Cardiac muscle cell (in vitro differentiated cells and primary cell): Measurements from ENCODE around the gene DMRT1. TPM values are rescaled to one million over a fixed set of nuclear protein-coding genes. Genes with fewer than 3 reads are reported as not detected.

Source experiments
- DNase-seq, 2 donors: peaks; one replicate each; pipeline versions ENCODE4 v3.0.0 to v3.0.0-alpha.2; 2010 to 2017; ENCODE audit warnings: low read depth in 1 of 2, low spot score in 1 of 2
- H3K27ac ChIP-seq: fragments of 200-600 bp; sonication (generic); 2 replicates; pipeline ENCODE4 v1.5.1; 2016
- H3K27me3 ChIP-seq: fragments of 200-600 bp; sonication (generic); 2 replicates; pipeline ENCODE4 v1.6.0; 2016; ENCODE audit warnings: control low read depth
- H3K36me3 ChIP-seq: fragments of 200-600 bp; sonication (generic); 2 replicates; pipeline ENCODE4 v1.5.1; 2016; ENCODE audit warnings: control low read depth
- H3K4me1 ChIP-seq: fragments of 200-600 bp; sonication (generic); 2 replicates; pipeline ENCODE4 v1.8.1; 2017; ENCODE audit warnings: low read depth, mild to moderate bottlenecking, mixed run types
- H3K4me3 ChIP-seq: fragments of 200-600 bp; sonication (generic); 2 replicates; pipeline ENCODE4 v1.5.1; 2016; ENCODE audit warnings: mild to moderate bottlenecking
- H3K9me3 ChIP-seq: fragments of 200-600 bp; sonication (generic); 2 replicates; pipeline ENCODE4 v1.5.1; 2017; ENCODE audit warnings: low read depth, mild to moderate bottlenecking, control low read depth
- CTCF ChIP-seq: IDR thresholded peaks from 2 replicates; pipeline ENCODE4 v1.5.1; 2012; ENCODE audit warnings: low read depth, mild to moderate bottlenecking, low read length
- polyA plus RNA-seq: library from polyadenylated mRNA; unstranded; fragments of >200 nt; fragmentation: Nextera tagmentation; extraction: Ambion mirVana; gene quantifications from 2 replicates; pipeline ENCODE4 v1.2.1, GENCODE V29; 2016
- total RNA-seq: library from RNA; depleted of rRNA; stranded (reverse); fragments of >200 nt; gene quantifications from 2 replicates; pipeline ENCODE4 v1.2.3, GENCODE V29; 2016

Gene DMRT1
- total and polyA plus RNA-seq, 2 experiments from 2014 or later = not detected

- Histone ChIP-seq H3K36me3 (no peaks in the 10 kb centered on the region), H3K4me3 (no peak overlapping the region), H3K27me3 (peaks cover 100% of the 10 kb centered on the region), H3K27ac (no peak overlapping the region), H3K4me1 (no peaks in the 10 kb centered on the region), H3K9me3 (no peaks in the 10 kb centered on the region)
- no peak for TF ChIP-seq CTCF
- DNase-seq = peak in 1 of 2 donors; percentile 30
Observed at GRCh38 chr9:981491-981898, 140.0 kb downstream of the DMRT1 start.

DNA sequence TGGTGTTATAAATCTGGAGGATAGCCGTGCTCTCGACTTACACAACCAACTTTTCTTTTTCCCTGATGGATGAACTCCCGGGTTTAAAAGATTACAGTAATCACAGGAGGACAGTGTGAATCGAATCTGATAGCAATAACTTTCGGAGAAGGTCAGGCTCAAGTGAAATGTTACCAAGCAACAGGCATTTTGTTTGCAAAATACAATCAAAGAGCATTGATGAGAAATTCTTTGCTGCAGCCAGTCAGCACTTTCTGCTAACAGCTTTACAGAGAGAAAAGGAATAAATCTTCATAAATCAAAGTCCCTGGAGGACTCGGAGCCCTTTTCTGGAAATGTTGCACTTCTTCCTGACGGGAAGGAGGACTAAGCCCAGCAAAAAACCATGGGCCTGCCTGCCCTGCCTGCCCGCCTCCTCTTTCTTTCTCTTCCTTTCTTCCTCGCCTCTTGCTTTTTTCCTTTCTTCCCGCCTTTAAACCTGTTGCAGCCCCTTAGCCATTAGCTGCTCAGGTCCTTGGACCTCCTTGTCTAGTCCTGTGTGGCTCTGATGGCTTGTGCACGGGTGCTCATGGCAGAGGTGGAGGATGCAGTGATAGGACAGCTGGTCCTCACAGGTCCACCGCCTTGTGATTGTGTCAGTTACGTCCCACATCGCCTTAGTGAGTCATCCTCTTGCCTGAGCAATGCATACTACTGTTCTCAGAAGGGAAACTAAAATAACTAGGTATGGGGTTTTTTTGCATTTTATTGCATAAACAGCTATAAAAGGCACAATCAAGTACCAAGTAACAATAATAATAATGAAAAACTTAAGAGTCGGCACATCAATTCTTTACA, 141.1 kb downstream of the DMRT1 start:
- no peak for TF ChIP-seq CTCF
- Histone ChIP-seq H3K4me1 (no peaks in the 10 kb centered on the region), H3K9me3 (no peaks in the 10 kb centered on the region), H3K27ac (no peak overlapping the region), H3K4me3 (no peak overlapping the region), H3K27me3 (peaks cover 100% of the 10 kb centered on the region), H3K36me3 (no peaks in the 10 kb centered on the region)
- no peak for DNase-seq

DNA sequence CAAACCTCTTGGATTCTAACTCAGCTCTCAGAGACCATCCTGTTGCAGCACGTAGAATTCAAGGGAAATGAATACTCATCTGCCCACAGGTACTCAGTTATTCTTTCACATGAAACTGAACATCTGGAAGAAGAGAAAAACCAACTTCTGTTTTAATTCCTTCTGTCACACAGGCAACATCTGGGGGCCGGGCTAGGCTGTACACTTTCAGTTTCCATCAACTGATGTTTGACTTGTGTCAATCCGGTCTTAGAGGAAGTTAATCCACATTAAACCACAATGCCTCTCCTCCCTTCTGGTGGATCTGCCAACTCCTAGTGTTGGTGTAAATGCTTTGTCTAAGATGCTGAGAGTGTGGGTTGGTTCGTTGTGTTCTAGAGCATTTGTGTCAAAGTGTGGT, 152.5 kb downstream of the DMRT1 start:
- Histone ChIP-seq H3K4me1 (no peaks in the 10 kb centered on the region), H3K9me3 (no peaks in the 10 kb centered on the region), H3K27ac (no peak overlapping the region), H3K27me3 (peaks cover 36% of the 10 kb centered on the region), H3K4me3 (no peak overlapping the region), H3K36me3 (no peaks in the 10 kb centered on the region)
- no peak for DNase-seq
- no peak for TF ChIP-seq CTCF

DNA sequence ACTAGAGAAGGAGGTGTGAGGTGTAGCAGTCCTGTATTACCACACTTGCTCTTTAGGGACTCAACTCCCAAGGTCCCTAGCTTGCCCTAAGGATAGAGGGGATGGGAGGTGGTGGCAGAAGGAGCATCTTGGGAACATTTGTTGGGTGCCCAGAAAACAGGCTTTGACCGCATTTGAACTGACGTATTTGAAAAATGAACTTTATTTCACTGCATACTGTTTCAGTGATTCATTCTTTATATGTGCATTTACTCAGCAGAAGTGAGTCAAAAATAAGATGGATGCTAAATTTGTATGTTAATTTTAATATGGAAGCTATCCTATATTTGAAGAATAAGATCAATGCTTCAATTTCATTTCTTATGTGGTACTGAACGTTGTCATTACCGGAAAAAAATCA, 153.7 kb downstream of the DMRT1 start:
- Histone ChIP-seq H3K27me3 (peaks cover 26% of the 10 kb centered on the region), H3K9me3 (no peaks in the 10 kb centered on the region), H3K4me1 (no peaks in the 10 kb centered on the region), H3K36me3 (no peaks in the 10 kb centered on the region), H3K4me3 (no peak overlapping the region), H3K27ac (no peak overlapping the region)
- no peak for DNase-seq
- TF ChIP-seq CTCF = no peak

GRCh38 chr9:995781-996180, 154.3 kb downstream of the DMRT1 start:
- no peak for DNase-seq
- H3K9me3 ChIP-seq = no peaks in the 10 kb centered on the region
- H3K36me3 ChIP-seq = no peaks in the 10 kb centered on the region
- H3K4me1 ChIP-seq = no peaks in the 10 kb centered on the region
- peaks cover 23% of the 10 kb centered on the region for H3K27me3 ChIP-seq
- no peak for TF ChIP-seq CTCF
- no peak overlapping the region for H3K4me3 ChIP-seq
- no peak overlapping the region for H3K27ac ChIP-seq
